ELR (cell line): ENCODE measurements around the gene ETV2.
"Not testable (repeated sequence)": the region's sequence is repeated elsewhere in the genome, so short reads cannot be mapped to it uniquely, and the experiment has no call there.

ENCODE experiments used
- DNase-seq: peaks from one replicate; pipeline ENCODE4 v3.0.0-alpha.2; 2015; ENCODE audit warnings: low read depth

The ETV2 gene

DNA sequence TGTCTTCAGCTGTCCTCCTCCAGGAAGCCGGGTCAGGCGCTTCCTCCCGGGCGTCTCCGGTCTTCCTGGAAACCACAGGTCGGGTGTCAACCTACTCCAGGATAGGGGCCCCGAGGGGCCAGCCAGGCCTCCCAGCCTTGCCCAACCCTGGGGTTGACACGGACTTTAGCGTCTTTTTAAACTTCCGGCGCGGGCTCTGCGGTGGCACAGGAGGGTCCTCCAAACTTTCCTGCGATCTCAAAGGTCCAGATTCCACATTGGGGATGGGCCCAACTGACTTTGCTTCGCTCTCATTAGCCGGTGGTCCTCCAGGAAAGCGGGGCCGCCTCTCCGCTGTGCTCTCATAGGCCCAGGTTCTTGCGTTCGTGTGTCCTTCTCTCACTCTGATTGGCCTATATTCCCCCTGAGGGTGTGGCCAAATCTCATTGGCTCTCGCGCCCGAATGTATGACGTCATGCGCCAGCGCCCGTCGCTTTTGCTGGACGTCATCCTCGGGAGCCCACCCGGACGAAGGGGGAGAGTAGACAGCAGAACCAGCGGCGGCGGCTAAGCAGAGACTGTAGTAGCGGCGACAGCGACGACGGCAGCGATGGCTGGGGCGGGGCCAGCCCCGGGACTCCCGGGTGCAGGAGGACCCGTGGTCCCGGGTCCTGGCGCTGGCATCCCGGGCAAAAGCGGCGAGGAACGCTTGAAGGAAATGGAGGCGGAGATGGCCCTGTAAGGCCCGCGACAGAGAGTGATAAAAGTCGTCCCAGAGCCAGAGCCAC lies 12.8 kb upstream of the ETV2 start, which contains the start of gene RBM42:
Gene RBM42 (plus strand): TSS at position 472 of the 767 bp plus-strand sequence. CDS start 118 bp downstream, at position 590.
- DNase-seq = peak; percentile 99

DNA sequence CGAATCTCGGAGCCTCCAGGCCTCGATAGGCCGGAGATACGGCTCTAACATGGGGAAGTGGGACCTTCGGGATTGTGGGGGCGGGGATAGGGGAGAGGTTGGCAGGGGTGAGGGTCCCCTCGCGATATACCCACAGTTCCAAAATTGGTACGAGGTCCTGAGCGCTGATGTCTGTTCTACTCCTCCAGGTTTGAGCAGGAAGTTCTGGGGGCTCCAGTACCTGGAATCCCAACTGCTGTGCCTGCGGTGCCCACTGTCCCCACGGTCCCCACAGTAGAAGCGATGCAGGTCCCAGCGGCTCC lies 12.3 kb upstream of the ETV2 start:
- no peak for DNase-seq

DNA sequence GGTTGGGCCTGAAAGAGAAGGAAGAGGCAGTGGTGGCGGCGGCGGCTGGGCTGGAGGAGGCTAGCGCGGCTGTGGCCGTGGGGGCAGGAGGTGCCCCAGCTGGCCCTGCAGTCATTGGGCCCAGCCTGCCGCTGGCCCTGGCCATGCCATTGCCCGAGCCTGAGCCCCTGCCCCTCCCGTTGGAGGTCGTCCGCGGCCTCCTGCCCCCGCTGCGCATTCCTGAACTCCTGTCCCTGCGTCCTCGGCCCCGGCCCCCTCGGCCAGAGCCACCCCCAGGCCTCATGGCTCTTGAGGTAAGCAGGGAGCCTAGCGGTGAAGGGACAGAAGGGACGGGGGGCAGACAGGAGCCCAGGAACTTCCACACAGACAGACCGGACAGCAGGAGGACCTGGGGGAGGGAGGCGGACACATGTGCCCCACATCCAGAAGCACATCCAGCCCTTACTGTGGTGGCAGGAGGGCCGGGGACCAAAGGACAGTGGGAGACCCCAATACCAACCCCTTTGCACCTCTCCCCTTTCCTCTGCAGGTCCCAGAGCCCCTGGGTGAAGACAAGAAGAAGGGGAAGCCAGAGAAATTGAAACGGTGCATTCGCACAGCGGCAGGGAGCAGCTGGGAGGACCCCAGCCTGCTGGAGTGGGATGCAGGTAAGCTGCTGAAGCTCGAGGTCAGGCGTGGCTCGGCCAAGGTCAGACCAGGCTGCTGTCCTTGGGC lies 7.7 kb upstream of the ETV2 start:
- DNase-seq = no peak

DNA sequence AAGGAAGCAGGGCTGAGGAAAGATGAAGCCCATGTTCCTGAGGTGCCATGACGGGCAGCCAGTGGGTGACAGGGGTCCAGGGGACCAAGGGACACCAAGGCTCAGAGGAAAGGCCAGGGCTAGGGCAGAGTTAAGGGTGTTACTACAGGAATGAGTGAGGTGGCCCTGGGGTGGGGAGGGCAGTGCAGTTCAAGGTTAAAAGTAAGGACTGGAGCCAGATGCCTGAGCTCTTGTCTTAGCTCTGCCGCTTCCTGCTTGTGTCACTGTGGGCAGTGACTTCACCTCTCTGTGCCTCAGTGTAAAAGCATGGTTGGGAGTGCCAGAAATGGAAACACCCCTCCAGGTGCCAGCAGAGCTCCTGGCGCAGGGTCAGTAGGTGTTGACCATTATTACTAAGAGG lies 4.9 kb upstream of the ETV2 start:
- no peak for DNase-seq

DNA sequence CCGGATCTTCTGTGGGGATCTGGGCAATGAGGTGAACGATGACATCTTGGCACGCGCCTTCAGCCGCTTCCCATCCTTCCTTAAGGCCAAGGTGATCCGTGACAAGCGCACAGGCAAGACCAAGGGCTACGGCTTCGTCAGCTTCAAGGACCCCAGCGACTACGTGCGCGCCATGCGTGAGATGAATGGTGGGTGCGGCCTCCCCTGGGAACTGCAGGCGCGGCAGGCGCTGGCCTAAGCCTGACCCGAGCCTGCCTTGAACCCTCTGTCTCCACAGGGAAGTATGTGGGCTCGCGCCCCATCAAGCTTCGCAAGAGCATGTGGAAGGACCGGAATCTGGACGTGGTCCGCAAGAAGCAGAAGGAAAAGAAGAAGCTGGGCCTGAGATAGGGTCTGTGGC lies 4.4 kb upstream of the ETV2 start:
- DNase-seq = no peak

DNA sequence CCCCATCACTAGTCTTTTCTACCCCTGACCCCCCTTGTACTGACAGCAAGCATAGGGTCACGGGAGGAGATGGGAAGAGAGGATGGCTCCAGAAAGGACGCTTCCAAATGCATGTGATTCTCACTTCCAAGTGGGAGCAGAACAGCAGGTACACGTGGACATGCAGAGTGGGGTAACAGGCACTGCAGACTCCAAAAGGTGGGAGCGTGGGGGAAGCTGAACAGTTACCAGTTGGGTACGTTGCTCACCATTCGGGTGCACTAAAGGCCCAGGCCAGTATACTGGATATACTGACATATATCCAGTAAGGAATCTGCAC lies 2.3 kb upstream of the ETV2 start:
- no peak for DNase-seq

DNA sequence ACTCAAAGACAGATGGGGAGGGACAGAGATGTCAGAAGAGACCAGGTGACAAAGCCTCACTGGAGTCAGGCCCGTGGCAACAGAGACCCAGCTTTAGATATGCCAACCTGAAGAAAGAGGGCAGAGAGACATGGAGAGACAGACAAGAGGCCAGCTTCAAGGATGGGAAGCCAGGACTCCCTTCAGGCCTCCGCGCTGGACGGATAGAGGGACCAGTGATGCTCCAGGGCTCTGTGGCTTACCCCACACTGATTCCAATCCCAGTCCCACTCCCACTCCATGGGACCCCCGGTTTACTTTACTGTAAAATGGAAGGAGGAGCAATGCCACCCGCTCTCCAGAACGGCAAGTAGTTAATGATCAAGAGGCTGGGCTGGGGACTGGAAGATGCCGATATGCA lies 1.7 kb upstream of the ETV2 start:
- DNase-seq = no peak

DNA sequence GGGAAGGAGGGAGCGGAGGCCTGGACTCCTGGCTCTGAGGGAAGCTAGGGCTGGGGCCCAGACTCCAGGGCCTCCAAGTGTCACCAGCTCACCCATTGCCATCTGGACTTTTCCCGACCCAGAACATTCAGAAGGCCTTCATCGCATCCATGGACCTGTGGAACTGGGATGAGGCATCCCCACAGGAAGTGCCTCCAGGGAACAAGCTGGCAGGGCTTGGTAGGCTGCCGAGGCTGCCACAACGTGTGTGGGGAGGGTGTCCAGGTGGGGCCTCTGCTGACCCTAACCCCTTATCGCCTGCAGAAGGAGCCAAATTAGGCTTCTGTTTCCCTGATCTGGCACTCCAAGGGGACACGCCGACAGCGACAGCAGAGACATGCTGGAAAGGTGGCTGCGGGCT lies 767 bp downstream of the ETV2 start:
- DNase-seq = peak; percentile 24

DNA sequence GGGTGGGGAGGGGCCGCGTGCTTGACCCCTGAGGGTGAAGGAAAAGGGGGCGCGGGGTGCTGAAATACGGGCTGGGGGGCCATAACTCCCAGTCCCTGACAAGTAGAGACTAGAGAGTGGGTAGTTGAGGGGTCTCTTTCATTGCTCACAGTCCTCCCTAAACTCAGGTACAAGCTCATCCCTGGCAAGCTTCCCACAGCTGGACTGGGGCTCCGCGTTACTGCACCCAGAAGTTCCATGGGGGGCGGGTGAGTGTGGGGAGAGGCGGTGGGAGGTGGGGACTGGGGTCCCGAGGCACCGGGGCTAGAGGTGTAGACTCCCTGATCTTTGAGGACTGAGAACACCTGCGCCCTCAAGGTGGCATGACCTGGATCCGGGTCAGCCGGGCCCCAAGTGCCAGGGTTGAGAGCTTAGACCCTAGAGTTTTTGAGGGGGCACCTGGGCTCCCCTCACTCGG lies 1.3 kb downstream of the ETV2 start:
- no peak for DNase-seq

DNA sequence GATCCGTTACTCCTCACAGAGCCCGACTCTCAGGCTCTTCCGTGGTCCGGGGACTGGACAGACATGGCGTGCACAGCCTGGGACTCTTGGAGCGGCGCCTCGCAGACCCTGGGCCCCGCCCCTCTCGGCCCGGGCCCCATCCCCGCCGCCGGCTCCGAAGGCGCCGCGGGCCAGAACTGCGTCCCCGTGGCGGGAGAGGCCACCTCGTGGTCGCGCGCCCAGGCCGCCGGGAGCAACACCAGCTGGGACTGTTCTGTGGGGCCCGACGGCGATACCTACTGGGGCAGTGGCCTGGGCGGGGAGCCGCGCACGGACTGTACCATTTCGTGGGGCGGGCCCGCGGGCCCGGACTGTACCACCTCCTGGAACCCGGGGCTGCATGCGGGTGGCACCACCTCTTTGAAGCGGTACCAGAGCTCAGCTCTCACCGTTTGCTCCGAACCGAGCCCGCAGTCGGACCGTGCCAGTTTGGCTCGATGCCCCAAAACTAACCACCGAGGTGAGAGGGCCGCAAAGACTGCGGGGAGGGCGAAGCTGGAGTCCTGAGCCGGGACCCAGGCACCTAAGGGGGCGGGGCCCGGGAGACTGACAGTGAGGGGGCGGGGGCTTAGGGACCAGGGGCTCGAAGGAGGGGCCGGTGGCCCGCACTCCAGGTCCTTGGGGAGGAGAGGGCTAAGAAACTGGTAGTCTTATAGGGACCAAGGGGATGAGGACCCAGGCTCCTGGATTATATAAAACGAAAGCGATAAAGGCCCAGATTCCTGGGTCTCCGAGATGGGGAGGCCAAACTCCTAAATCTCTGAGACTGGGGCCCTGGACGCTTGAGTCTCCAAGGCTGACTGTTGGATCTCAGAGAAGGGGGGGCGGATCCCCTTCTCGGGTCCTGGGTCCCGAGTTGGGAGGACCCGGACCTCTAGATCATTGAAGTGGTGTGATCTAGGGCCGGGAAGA lies 2.0 kb downstream of the ETV2 start:
- DNase-seq = peak; percentile 85

DNA sequence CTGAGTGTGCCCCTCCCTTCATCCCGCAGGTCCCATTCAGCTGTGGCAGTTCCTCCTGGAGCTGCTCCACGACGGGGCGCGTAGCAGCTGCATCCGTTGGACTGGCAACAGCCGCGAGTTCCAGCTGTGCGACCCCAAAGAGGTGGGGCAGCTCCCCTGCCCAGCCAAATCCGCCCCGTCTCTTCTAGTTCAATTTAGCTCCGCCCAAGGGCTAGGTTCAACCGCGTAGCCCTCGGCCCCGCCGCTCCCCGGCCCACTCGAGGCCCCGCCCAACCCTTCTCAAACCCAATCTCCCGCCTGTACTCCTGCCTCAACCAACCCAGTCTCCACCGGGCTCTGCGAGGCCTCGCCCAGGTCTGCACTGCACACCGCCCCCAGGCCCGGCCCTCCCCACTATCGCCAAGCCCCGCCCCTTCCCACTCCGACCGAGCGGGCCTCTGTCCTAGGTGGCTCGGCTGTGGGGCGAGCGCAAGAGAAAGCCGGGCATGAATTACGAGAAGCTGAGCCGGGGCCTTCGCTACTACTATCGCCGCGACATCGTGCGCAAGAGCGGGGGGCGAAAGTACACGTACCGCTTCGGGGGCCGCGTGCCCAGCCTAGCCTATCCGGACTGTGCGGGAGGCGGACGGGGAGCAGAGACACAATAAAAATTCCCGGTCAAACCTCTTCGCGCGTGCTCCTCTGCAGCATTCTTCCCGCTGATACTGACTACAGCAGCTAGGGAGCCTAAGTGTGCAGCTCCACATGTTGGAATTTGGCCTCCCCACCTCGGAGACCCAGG lies 2.9 kb downstream of the ETV2 start:
- DNase-seq = peak; percentile 95

DNA sequence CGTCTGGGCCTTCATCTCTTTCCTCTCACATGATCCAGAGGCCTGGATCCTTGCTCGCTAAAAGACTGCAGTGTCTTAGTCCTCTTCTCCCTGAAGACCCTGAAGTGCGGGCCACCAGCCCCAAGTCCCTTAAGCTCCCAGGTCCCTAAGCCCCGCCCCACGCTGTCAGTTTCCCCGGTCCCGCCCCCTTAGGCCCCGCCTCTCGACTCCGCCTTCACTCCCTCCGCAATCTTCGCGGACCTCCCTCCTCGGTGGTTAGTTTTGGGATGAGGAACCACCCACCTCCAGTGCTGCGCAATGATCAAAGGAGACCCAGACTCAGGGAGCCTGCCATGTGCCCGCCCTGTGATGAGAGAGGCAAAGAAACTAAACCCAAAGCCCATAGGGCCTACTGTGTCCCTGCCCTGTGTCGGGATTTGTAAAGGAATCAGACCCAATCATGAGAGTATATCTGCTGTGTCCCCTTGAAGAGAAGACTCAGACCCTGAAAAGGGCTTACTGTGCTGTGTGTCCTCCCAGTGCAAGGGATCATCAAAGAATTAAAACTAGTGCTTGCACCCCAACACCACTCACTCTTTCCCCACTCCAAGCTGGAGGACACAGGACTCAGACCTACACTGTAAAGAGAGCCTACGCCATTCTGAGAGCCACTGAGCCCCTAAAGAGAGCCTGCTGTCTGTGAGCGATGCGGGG lies 3.6 kb downstream of the ETV2 start:
- DNase-seq = peak; percentile 64

DNA sequence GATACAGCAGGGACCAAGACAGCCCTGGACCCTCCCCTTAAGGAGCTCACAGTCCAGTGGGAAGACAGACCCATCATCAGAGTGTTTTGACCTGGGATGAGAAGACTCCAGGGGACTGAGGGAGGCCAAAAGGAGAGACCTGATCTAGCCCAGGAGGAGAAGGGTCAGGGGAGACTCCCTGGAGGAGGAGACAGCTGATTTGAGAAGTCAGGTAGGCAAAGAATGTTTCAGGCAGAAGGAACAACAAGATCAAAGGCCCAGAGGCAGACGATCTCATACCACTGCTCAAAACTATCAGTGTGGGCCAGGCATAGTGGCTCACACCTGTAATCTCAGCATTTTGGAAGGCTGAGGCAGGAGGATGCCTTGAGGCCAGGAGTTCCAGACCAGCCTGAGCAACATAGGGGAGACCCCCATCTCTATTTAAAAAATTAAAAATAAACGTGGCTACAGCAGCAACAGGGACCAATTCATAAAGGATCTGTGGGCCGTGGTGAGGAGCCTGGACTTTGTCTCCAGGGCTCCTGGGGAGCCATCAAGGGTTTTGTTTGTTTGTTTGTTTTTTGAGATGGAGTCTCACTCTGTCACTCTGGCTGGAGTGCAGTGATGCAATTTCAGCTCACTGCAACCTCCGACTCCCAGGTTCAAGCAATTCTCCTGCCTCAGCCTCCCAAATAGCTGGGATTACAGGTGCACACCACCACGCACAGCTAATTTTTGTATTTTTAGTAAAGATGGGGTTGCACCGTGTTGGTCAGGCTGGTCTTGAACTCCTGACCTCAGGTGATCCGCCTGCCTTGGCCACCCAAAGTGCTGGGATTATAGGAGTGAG lies 4.4 kb downstream of the ETV2 start:
- DNase-seq = no peak

DNA sequence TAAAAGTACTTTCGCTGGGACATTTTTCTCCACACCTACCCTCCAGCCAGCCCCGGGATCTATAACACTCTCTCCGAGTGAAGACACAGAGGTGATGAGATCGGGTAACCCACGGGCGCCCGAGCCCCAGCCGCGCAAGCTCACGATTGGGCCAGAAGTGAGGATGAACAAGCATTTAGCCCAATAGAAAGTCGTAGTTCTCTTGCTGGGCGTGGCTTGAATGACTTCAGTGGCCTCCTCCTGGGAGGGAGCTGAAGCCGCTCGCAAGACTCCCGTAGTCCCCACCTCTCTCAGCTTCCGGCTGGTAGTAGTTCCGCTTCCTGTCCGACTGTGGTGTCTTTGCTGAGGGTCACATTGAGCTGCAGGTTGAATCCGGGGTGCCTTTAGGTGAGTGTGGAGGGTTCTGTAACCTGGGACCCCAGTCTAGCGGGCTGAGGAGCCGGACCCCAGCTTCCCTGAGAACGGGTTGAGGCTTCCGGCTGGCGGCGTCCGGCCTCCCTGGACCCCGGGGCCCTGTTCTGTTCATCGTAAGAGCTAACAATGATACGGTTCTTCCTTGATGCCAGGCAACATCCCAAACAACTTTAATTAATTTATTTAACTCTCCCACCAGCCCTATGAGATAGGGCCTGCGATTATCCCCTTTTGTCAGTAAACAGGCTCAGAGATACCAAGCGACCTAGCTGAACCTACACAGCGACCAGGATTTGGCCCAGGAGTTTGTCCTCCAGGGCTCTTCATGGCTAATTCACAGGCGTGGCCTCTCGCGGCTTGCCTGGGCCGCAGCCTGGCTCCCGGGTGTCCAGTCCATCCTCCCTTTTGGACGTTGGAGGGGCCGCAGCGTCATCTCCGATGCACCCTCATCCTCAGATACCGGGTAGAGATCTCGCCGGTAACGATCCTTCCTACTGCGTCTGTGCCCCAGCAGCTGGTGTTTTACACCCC lies 6.7 kb downstream of the ETV2 start, which contains the start of gene COX6B1:
Gene COX6B1 (plus strand): TSS at position 307 of the 945 bp plus-strand sequence. CDS start 2,921 bp downstream, outside the sequence.
- DNase-seq = peak; percentile 98

DNA sequence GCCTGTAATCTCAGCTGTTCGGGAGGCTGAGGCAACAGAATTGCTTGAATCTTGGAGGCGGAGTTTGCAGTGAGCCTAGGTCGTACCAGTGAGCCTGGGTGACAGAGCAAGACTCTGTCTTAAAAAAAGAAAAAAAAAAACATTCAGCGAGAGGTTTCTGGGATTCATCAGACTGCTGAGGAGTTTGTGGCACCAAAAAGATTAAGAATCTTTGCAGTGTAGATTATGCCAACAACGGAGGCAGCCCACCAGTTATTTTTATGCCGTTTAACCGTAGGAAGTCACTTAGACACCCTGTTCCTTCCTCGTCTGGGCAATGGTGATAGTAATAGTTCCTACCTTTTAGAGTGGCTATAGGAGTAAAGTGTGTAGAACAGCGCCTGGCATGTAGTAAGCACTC lies 9.0 kb downstream of the ETV2 start:
- no peak for DNase-seq

DNA sequence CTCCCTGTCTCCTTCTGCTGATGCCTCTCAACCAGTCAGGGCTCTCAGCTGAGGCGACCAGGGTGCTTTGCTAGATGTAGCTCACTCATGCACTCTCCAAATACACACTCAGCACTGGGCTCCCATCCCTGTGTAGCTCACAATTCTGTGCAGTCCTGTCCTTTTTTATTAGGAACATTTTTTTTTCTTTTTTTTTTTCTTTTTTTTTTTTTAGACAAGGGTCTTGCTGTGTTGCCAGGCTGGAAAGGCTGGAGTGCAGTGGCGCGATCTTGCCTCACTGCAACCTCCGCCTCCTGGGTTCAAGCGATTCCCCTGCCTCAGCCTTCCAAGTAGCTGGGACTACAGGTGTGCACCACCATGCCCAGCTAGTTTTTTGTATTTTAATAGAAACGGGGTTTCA lies 13.3 kb downstream of the ETV2 start:
- not testable (repeated sequence) for DNase-seq

DNA sequence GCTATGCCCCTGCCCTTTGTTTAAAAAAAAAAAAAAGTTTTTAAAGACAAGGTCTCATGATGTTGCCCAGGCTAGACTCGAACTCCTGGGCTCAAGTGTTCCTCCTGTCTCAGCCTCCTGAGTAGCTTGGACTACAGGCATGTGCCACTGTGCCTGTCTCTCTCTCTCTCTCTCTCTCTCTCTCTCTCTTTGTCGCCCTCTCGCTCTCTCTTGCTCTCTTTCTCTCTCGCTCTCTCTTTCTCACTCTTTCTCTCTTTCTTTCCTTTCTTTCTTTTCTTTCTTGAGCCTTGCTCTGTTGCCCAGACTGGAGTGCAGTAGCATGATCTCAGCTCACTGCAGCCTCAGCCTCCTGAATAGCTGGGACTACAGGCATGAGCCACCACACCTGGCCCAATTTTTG lies 14.1 kb downstream of the ETV2 start:
- no peak for DNase-seq

DNA sequence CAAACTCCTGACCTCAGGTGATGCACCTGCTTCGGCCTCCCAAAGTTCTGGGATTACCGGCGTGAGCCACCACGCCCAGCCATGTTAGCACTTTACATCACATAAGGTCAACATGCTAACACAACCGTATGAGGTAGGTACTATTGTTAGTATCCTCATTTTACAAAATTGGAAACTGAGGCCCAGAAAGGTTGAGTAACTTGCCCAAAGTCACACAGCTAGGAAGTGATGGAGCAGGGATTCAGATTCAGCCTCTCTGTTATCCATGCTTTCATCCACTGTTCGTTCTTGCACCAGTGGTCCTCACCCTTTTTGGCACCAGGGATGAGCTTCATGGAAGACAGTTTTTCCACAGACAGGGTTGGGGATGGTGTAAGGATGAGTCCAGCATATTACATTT lies 15.2 kb downstream of the ETV2 start:
- no peak for DNase-seq
